Anterior cingulate cortex (tissue), 58 donors: ENCODE measurements around the gene F5.
A peak's percentile ranks its signal among the peaks of the same experiment; 100 is the strongest.
"Not testable (repeated sequence)": the region's sequence is repeated elsewhere in the genome, so short reads cannot be mapped to it uniquely, and the experiment has no call there.

Experiments used
- DNase-seq, 58 donors: peaks; one replicate each; lab custom pipeline; 2025; lab: John Stamatoyannopoulos, UW

F5 gene

GRCh38 chr1:169546087-169546995 is 39.9 kb downstream of the F5 start:
- peak in 43 of 58 donors; percentile 0 to 72 (median 19) for DNase-seq

- no peak for DNase-seq
Observed at GRCh38 chr1:169545472-169545871, 40.8 kb downstream of the F5 start.

DNA sequence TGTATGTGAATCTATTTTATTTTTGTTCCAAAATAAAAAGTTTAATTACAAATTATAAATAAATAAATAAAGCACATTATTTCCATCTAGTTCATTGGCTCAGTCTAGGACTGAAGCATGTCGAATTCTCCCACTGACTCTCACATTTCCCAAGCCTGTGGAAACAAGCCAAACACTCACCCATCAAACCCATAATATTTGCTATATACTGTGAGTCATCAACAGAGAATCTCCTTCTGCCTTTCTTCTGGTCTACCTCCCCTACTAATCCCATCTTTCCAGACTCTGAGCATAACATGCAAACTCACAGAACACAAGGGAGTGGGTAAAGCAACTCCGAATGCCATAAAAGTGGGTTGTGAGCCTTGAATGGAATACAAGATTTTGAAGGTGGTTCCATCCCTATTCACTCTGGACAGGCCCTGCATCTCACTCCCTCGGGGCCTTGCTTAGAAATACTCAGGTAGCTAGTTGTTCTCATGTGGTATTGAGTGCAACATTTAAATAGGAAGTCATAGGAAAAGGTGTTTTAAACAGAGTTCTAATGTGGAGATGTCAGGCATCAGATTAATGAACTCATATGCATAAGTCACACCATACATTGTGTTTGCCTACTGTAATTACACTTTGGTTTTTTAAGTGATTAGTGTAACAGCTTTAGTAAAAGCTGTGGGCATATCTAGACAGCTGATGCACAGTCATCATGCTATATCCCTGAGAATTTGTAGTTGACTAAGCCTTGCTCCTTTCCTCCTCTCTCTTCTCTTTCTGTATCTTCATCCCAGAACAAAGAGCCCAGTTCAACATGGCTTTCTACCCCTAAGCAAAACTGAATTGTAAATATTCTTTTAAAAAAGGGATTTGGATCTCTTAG is 47.0 kb downstream of the F5 start:
- DNase-seq = no peak

GRCh38 chr1:169534653-169535052 is 51.6 kb downstream of the F5 start:
- DNase-seq = no peak

DNA sequence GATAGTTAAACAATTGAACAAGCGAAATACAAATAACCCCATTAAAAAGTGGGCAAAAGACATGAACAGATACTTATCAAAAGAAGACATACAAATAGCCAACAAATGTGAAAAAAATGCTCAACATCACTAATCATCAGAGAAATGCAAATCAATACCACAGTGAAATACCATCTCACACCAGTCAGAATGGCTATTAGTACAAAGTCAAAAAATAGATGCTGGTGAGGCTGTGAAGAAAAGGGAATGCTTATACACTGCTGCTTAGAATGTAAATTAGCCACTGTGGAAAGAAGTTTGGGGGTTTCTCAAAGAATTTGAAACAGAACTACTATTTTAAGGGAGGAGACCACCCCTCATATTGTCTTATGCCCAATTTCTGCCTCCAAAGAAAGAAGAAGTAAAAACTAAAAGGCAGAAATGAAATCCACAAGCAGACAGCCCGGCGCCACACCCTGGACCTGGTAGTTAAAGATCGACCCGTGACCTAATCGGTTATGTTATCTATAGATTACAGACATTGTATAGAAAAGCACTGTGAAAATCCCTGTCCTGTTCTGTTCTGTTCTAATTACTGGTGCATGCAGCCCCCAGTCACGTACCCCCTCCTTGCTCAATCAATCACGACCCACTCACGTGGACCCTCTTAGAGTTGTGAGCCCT is 52.6 kb downstream of the F5 start:
- DNase-seq = not testable (repeated sequence)

- DNase-seq = no peak
Observed at GRCh38 chr1:169530448-169530847, 55.8 kb downstream of the F5 start.

DNA sequence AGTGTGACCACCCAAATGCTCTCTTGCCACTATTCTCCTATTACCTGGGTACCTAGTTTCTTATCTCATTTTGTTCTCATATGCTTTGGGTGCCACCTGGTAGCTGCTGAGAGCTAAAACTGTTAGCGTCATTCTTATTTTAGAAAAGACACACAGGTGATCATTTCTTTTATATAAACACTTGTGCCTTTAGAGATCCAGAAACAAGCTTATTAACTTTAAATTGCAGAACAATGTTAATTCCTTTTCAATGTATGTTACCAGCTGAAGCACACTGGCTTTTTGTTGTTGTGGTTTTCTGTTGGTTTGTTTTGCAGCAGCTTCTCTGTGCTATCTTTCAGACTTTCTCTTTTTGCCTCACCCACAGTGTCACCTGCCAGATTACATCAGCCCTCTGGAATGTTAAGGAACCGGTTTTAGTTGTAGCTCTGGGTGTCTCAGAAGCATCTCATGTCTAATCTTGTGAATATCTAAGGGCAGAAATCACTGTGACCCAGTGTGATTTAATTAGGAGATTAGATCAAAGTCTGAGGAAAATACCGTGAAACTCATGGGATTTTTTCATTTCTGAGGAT is 57.1 kb downstream of the F5 start:
- DNase-seq = no peak

GRCh38 chr1:169528215-169529067 is 57.8 kb downstream of the F5 start:
- DNase-seq = no peak

- DNase-seq = no peak
Observed at GRCh38 chr1:169527451-169528214, 58.6 kb downstream of the F5 start.

DNA sequence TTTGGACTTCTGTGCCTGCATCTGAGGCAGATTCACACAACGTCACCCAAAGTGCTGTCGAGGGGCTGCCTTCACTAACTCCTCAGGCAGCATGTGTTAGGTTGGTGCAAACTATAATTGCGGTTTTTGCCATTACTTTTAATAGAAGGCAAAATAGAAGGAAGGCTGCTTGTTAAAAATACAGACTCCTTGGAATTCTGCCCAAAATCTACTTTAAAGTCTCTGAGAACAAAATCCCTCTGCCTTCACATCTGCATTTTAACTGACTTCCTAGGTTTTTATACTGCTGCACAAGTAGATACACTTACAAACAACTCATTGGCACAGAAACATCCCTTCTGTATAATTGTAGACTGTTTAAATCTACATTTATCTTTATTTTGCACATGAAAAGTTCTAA is 59.3 kb downstream of the F5 start:
- no peak for DNase-seq

DNA sequence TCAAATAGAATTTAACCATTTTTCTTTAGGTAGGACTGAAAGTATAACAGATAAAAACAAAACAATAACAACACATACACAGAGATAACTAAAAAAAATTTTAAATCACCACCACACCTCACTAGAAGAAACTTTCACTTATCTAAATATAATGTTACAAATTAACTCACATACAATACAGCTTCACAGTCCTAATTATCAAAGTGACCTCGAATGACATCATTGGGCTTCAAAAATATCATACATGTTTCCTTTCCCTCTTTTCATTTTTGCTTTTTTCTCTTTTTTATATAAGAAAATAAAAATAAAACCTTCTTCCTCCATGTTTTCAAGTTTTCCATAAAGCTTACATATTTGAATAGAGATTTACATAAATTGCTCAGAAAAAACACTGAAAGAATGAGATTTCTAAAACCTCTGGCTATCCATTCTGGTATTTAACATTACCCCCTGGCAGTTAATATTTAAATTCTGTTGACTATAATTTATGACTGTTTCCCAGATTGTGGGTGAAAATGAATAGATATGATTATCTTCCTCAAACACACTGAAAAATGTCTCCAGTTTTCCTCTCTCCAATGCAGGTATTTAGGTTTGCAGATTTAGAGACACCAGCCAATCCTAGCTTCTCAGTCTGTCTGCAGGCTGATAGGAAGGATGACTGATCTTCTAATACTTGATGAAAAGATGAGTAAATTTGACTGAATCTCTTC is 60.0 kb downstream of the F5 start:
- no peak for DNase-seq

GRCh38 chr1:169525391-169525790 is 60.9 kb downstream of the F5 start:
- DNase-seq = no peak

- DNase-seq = no peak
Observed at GRCh38 chr1:169523904-169524303, 62.4 kb downstream of the F5 start.

- no peak for DNase-seq
Observed at GRCh38 chr1:169521226-169521625, 65.1 kb downstream of the F5 start.

- DNase-seq = no peak
Observed at GRCh38 chr1:169517558-169518186, 68.6 kb downstream of the F5 start.

DNA sequence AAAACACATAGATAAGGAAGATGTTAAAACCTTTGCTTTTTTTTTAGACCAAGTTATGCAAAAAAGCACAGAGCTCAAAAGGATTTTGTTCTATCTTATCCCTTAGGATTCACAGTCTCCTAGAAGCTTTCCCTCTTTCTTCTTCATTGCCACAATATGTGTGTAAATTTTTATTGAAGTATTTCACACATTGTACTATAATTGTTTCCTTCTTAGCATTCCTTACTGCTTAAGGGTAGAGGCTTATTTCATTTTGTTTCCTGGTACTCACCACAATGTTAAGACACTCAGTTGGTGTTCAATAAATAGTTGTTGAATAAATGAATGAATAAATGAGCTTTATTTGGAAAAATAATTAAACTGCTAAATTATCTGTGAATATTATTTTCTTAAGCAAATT is 70.6 kb downstream of the F5 start:
- DNase-seq = no peak

- DNase-seq = no peak
Observed at GRCh38 chr1:169514566-169515270, 71.6 kb downstream of the F5 start.
